ENCODE data around the gene OSTF1. TPM values are rescaled to one million over a fixed set of nuclear protein-coding genes. Genes with fewer than 3 reads are reported as not detected.

The OSTF1 gene
- total RNA-seq, 1 donor from 2014 or later: 77.8 TPM

DNA sequence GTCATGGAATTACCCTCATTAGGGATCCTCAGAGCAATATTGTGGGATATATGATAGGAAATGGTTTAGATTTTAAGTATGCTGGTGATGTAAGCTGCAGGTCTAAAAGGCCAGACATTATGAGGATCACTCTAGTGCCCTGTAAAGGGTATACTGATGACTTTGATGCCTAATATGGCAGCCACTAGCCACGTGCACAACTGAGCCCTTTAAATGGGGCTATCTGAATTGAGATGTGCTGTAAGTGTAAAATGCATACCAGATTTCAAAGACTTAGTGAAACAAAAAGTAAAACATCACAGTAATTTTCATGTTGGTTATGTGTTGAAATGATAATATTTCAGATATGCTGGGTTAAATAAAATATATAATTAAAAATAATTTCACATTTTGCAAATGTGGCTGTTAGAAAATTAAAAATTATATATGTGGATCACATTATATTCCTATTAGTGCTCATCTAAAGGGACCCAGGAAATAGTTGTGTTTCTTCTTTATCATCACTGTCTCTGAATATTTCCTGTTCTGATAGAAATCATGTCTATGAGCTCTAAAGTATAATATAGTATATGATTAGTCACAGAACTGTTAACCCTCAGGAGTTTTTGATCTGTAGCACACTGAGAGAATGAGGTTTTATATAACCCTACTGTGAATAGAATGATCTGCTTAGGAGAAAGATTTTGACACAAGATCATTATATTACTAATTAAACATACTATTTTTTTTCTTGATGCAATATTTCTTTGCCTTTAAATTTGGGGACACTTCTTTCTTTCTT lies 50.1 kb downstream of the OSTF1 start:
- no peak overlapping the region for H3K4me3 ChIP-seq
- H3K27ac ChIP-seq: no peak overlapping the region
- DNase-seq: no peak
- ATAC-seq: no peak
- peaks cover 82% of the 10 kb centered on the region for H3K36me3 ChIP-seq
- H3K4me1 ChIP-seq: peaks cover 11% of the 10 kb centered on the region
- no peaks in the 10 kb centered on the region for H3K27me3 ChIP-seq
- intact Hi-C loops (cut with DNase I): no loop called here
- TF ChIP-seq, protein P1, sequence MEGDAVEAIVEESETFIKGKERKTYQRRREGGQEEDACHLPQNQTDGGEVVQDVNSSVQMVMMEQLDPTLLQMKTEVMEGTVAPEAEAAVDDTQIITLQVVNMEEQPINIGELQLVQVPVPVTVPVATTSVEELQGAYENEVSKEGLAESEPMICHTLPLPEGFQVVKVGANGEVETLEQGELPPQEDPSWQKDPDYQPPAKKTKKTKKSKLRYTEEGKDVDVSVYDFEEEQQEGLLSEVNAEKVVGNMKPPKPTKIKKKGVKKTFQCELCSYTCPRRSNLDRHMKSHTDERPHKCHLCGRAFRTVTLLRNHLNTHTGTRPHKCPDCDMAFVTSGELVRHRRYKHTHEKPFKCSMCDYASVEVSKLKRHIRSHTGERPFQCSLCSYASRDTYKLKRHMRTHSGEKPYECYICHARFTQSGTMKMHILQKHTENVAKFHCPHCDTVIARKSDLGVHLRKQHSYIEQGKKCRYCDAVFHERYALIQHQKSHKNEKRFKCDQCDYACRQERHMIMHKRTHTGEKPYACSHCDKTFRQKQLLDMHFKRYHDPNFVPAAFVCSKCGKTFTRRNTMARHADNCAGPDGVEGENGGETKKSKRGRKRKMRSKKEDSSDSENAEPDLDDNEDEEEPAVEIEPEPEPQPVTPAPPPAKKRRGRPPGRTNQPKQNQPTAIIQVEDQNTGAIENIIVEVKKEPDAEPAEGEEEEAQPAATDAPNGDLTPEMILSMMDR (IDR thresholded peaks at IDR 0.05): no peak
- no peaks in the 10 kb centered on the region for H3K9me3 ChIP-seq

GRCh38 chr9:75139201-75139600 lies 50.9 kb downstream of the OSTF1 start:
- Histone ChIP-seq H3K27me3 (no peaks in the 10 kb centered on the region), H3K36me3 (peaks cover 82% of the 10 kb centered on the region), H3K9me3 (no peaks in the 10 kb centered on the region), H3K27ac (no peak overlapping the region), H3K4me1 (peaks cover 11% of the 10 kb centered on the region), H3K4me3 (no peak overlapping the region)
- DNase-seq: no peak
- TF ChIP-seq, protein P1 (IDR thresholded peaks at IDR 0.05): no peak
- ATAC-seq: no peak
- intact Hi-C loops (cut with DNase I): no loop called here

GRCh38 chr9:75140261-75140660 lies 51.9 kb downstream of the OSTF1 start:
- no peaks in the 10 kb centered on the region for H3K9me3 ChIP-seq
- no peak overlapping the region for H3K27ac ChIP-seq
- intact Hi-C loops (cut with DNase I): no loop called here
- DNase-seq (no peak), ATAC-seq (no peak)
- TF ChIP-seq, protein P1 (IDR thresholded peaks at IDR 0.05): no peak
- peaks cover 82% of the 10 kb centered on the region for H3K36me3 ChIP-seq
- peaks cover 11% of the 10 kb centered on the region for H3K4me1 ChIP-seq
- H3K27me3 ChIP-seq: no peaks in the 10 kb centered on the region
- H3K4me3 ChIP-seq: no peak overlapping the region

GRCh38 chr9:75142202-75142601 lies 53.9 kb downstream of the OSTF1 start:
- H3K27ac ChIP-seq: no peak overlapping the region
- H3K27me3 ChIP-seq: no peaks in the 10 kb centered on the region
- H3K4me3 ChIP-seq: no peak overlapping the region
- peaks cover 80% of the 10 kb centered on the region for H3K36me3 ChIP-seq
- no peaks in the 10 kb centered on the region for H3K9me3 ChIP-seq
- H3K4me1 ChIP-seq: peaks cover 18% of the 10 kb centered on the region
- DNase-seq (no peak), ATAC-seq (peak; percentile 92)
- TF ChIP-seq, protein P1 (IDR thresholded peaks at IDR 0.05): no peak
- intact Hi-C loops (cut with DNase I): no loop called here

DNA sequence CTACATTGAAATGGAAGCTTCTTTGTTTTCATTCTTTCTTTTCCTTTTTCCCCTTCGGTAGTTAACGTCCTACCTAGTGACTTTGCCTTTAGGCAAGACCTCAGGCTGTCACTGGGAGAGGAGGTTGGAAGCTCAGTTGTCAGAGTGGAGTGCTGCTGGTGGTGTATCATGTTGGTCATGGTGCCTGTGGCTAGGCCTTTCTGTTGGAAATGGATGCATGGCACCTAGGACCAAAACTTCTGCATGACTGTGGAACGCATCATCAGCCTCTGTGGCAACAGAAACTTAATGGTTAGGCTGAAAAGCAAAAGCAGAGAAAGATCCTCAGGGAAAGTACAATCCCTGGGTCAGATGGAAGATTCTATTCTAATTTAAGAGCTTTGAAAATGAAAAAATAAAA lies 57.9 kb downstream of the OSTF1 start:
- Histone ChIP-seq H3K36me3 (peaks cover 80% of the 10 kb centered on the region), H3K4me1 (peaks cover 37% of the 10 kb centered on the region), H3K27ac (no peak overlapping the region), H3K27me3 (no peaks in the 10 kb centered on the region), H3K4me3 (no peak overlapping the region), H3K9me3 (no peaks in the 10 kb centered on the region)
- TF ChIP-seq, protein P1 (IDR thresholded peaks at IDR 0.05): no peak
- intact Hi-C loops (cut with DNase I): no loop called here
- DNase-seq: no peak
- no peak for ATAC-seq
